SK-N-SH (cell line): ENCODE data around the gene CPED1.

ENCODE experiments used
- EP300 ChIP-seq, 2 experiments: IDR thresholded peaks; 2 replicates each; pipeline versions ENCODE4 v1.4.0 to v1.6.1; 2012; ENCODE audit warnings: borderline replicate concordance in 1 of 2, low read depth in 1 of 2, low read length in 1 of 2
- POLR2AphosphoS5 ChIP-seq: IDR thresholded peaks from 2 replicates; pipeline ENCODE4 v1.6.1; 2012; ENCODE audit warnings: low read depth, low read length
- RFX5 ChIP-seq: IDR thresholded peaks from 2 replicates; pipeline ENCODE4 v1.6.1; 2012; ENCODE audit warnings: mild to moderate bottlenecking, improper control_type of control experiment, low read length
- TF ChIP-seq, protein P1 (sequence below): fragments of 200-600 bp; sonication (generic); IDR thresholded peaks from 2 replicates; pipeline ENCODE4 v1.6.1; 2017; ENCODE audit warnings: antibody characterized with exemption, mild to moderate bottlenecking, moderate library complexity

DNA sequence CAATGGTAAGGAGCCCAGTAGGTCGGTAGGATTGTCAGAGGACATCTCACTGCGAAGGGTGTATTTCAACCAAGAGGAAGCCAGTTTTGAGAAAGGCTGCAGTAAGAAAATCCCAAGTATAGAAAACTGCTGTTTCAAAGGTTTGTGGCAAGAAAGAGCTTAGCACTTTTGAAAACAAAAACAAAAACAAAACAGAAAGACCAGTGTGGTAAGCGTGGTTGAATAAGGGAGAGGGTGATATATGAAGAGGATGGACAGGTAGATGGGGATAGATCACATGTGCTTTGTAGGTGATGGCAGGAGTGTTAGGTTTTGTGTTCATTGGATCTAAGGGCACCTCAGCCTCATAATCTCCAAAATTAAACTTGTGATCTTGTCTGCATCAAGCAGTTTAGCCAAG lies 198.7 kb downstream of the CPED1 start:
- TF ChIP-seq, protein P1, sequence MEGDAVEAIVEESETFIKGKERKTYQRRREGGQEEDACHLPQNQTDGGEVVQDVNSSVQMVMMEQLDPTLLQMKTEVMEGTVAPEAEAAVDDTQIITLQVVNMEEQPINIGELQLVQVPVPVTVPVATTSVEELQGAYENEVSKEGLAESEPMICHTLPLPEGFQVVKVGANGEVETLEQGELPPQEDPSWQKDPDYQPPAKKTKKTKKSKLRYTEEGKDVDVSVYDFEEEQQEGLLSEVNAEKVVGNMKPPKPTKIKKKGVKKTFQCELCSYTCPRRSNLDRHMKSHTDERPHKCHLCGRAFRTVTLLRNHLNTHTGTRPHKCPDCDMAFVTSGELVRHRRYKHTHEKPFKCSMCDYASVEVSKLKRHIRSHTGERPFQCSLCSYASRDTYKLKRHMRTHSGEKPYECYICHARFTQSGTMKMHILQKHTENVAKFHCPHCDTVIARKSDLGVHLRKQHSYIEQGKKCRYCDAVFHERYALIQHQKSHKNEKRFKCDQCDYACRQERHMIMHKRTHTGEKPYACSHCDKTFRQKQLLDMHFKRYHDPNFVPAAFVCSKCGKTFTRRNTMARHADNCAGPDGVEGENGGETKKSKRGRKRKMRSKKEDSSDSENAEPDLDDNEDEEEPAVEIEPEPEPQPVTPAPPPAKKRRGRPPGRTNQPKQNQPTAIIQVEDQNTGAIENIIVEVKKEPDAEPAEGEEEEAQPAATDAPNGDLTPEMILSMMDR: no peak
- TF ChIP-seq POLR2AphosphoS5: no peak
- TF ChIP-seq RFX5: no peak
- TF ChIP-seq EP300 (IDR thresholded peaks at IDR 0.05; ENCODE audit: borderline replicate concordance in 1 of 2, low read depth in 1 of 2, low read length in 1 of 2): no peak
